ENCODE measurements around the gene TPSD1. TPM values are rescaled to one million over a fixed set of nuclear protein-coding genes. Genes with fewer than 3 reads are reported as not detected.

TPSD1 gene
- total and polyA plus RNA-seq, 10 of the 15 experiments (the other 5 are each of a cell fraction or from before 2014, with no cell fraction given), result not detected

GRCh38 chr16:1286513-1287094 lies 30.7 kb downstream of the TPSD1 start:
- no peak overlapping the region for H2AFZ ChIP-seq (ENCODE audit: control insufficient read depth, low read depth, low read length)
- CTCF ChIA-PET, result no interaction called here
- intact Hi-C loops (cut with micrococcal nuclease; ENCODE audit: unreplicated experiment), result no loop called here

More at GRCh38 chr16:1286513-1287094, 30.7 kb downstream of the TPSD1 start:
- SMC1A ChIA-PET (ENCODE audit: uncharacterized antibody, unreplicated experiment), result no interaction called here
- in situ Hi-C loops (cut with MboI), result no loop called here
- TF ChIP-seq FOXK2 (IDR thresholded peaks at IDR 0.05) (no peak), NFYA (IDR thresholded peaks at IDR 0.05; ENCODE audit: borderline replicate concordance, low read depth, low read length) (no peak), PRDM15 (CRISPR knock-in tag; IDR thresholded peaks at IDR 0.05) (no peak), E4F1 (IDR thresholded peaks at IDR 0.05; ENCODE audit: borderline replicate concordance, partially characterized antibody) (no peak), RCOR1 (conservative IDR thresholded peaks at IDR 0.05; ENCODE audit: low read depth, low read length) (no peak), ZNF217 (IDR thresholded peaks at IDR 0.05) (no peak), EED (IDR thresholded peaks at IDR 0.05; ENCODE audit: low read depth) (no peak), ZNF687 (IDR thresholded peaks at IDR 0.05) (no peak), TBL1XR1 (IDR thresholded peaks at IDR 0.05; ENCODE audit: low read depth, low read length) (no peak)
- H3K36me3 ChIP-seq (ENCODE audit: control insufficient read depth in 2 of 2, insufficient read depth in 2 of 2, low read length in 1 of 2), result no peaks in the 10 kb centered on the region
- H3K9me3 ChIP-seq (replicated peaks; ENCODE audit: control insufficient read depth, insufficient read depth, low read length), result no peaks in the 10 kb centered on the region
- no peak overlapping the region for H3K27ac ChIP-seq (ENCODE audit: control insufficient read depth, insufficient read depth)
- RAD21 ChIA-PET (ENCODE audit: unreplicated experiment), result no interaction called here
- H3K79me2 ChIP-seq (ENCODE audit: control insufficient read depth, insufficient read depth, low read length), result no peaks in the 10 kb centered on the region
- no peaks in the 10 kb centered on the region for H4K20me1 ChIP-seq (ENCODE audit: control insufficient read depth, insufficient read depth)
- POLR2A ChIA-PET, result no interaction called here
- BruUV-seq (replicated peaks), result no TSS peak
- H3K9ac ChIP-seq (ENCODE audit: control insufficient read depth, insufficient read depth, low read length), result no peak overlapping the region
- no peak for FAIRE-seq
- H3K4me2 ChIP-seq (ENCODE audit: control insufficient read depth, insufficient read depth), result no peak overlapping the region
- no peak overlapping the region for H3K4me3 ChIP-seq
- DNase-seq (ENCODE audit: low read depth, low spot score), result no peak
- H3K4me1 ChIP-seq (ENCODE audit: control insufficient read depth, insufficient read depth, low read length), result no peaks in the 10 kb centered on the region
- ATAC-seq, result no peak
- 57% methylated on average over 25 of the region's 25 CpGs for WGBS (ENCODE audit: insufficient coverage, insufficient replicate concordance, low lambda C conversion rate, missing lambda C conversion rate)
- H3K27me3 ChIP-seq (replicated peaks in 1 of 2; ENCODE audit: control insufficient read depth in 2 of 2, insufficient read depth in 2 of 2, low read length in 1 of 2), result no peaks in the 10 kb centered on the region; a peak in 2 of 4 replicates
